Body of pancreas (tissue), 4 donors: ENCODE measurements around the gene C11orf91. TPM values are rescaled to one million over a fixed set of nuclear protein-coding genes. Genes with fewer than 3 reads are reported as not detected.
"Not testable (repeated sequence)": the region's sequence is repeated elsewhere in the genome, so short reads cannot be mapped to it uniquely, and the experiment has no call there.

Experiments used
- ATAC-seq: fragments of 150-250 bp; one replicate; pipeline ENCODE4 v1.9.1; 2016
- DNase-seq, 4 donors: peaks; one replicate each; pipeline ENCODE4 v3.0.0-alpha.2; 2019
- H3K27ac ChIP-seq, 4 donors: fragments of 200-600 bp; sonication (generic); 1 replicate in 3 of 4; 2 replicates in 1 of 4; pipeline versions ENCODE4 v1.5.1 to v1.6.1; 2016 to 2019; ENCODE audit warnings: mild to moderate bottlenecking in 1 of 4, mixed read lengths in 1 of 4, moderate library complexity in 1 of 4
- H3K27me3 ChIP-seq, 2 donors: fragments of 200-600 bp; sonication (generic); one replicate each; pipeline ENCODE4 v1.6.0; 2016; ENCODE audit warnings: mild to moderate bottlenecking in 1 of 2
- H3K36me3 ChIP-seq, 2 donors: fragments of 200-600 bp; sonication (generic); replicated peaks in 1 of 2; 2 replicates each; pipeline ENCODE4 v1.5.1; 2016; ENCODE audit warnings: low read depth in 2 of 2; ENCODE audit not compliant: insufficient read depth in 1 of 2
- H3K4me1 ChIP-seq: fragments of 200-600 bp; sonication (generic); one replicate; pipeline ENCODE4 v1.6.0; 2016
- H3K4me3 ChIP-seq, 2 donors: fragments of 200-600 bp; sonication (generic); 1 replicate in 1 of 2; 2 replicates in 1 of 2; pipeline ENCODE4 v1.5.1; 2016 to 2019
- H3K9me3 ChIP-seq, 3 donors: fragments of 200-600 bp; sonication (generic); 1 replicate in 2 of 3; 2 replicates in 1 of 3; pipeline ENCODE4 v1.5.1; 2016
- POLR2A ChIP-seq, 3 donors: fragments of 450-650 bp; IDR thresholded peaks; one replicate each; pipeline ENCODE4 v1.6.1; 2016; ENCODE audit warnings: antibody characterized with exemption in 3 of 3, mild to moderate bottlenecking in 2 of 3
- WGBS, 2 donors: methylation state at CpG; one replicate each; pipeline ENCODE4 v1.1.5; 2017; 5-methylcytosine and 5-hydroxymethylcytosine counted together
- intact Hi-C: fragments of 100-400 bp; cut with DNase I; formaldehyde crosslinking; loops from one replicate; pipeline ENCODE4 v1.15.1; 2023
- total RNA-seq, 2 donors: library from RNA; depleted of rRNA; stranded (reverse); fragments of >200 nt; gene quantifications; one replicate each; pipeline ENCODE4 v1.1.0, GENCODE V29; 2016
- TF ChIP-seq, protein P1 (sequence below), 7 experiments: fragments of 450-650 bp in 4 of 7; fragments of 200-600 bp in 3 of 7; sonication (generic) in 3 of 7; IDR thresholded peaks; one replicate each; pipeline ENCODE4 v1.5.1; 2016 to 2019; ENCODE audit warnings: antibody characterized with exemption in 7 of 7

Gene C11orf91
- total RNA-seq, 2 donors from 2014 or later = not detected

DNA sequence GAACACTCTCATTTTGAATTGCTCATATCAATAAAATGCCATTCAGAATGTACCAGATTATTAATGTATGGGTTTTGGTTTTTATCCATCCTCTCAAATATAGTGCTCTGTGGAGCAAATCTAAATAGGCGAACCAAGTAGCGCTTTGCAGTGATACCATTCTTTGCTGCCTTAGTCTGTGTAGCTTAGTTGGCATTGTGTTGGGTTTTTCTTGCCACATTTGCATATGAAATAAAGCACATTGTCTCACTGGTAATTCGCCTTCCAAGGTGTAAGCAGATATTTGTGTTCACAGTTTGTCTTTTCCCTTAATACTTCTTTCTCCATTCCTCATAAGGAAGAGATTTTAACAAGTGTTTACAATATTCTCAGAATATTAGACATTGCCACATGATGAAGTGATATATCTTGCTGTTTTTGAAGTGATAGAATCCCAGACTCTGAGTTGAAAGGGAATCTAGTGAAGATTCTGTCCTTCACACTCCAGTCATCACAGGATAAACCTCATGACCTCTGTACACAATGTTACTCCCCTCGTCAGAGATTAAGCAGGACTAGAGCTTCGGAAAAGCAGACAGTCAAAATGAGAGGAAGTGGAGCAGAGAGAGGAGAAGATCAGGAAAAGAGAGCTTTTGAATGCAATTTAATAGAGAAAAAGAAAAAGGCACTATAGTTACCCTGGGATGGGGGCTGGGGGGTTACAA lies 16.5 kb downstream of the C11orf91 start:
- DNase-seq = no peak
- WGBS, 2 donors = 77 to 88% methylated on average over 5 of the region's 5 CpGs
- intact Hi-C loops = loop anchor here (10.0 kb wide), 1 partner anchor 319 kb away; no protein-coding TSS in a partner anchor

DNA sequence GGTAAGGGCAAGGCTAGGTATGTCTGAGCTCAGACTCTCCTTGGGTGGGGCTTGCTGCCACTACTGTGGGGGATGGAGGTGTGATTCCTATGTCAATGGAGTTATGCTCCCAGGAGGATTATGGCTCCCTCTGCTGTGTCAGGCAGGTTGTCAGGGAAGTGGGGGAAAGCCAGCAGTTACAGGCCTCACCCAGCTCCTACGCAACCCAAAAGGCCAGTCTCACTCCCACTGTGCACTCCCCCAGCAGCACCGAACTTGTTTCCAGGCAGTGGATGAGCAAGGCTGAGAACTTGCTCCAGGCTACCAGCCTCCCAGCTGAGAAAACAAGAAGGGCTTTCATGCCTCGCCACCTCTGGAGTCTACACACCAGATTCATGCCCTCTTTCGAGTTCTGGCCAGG lies 18.2 kb downstream of the C11orf91 start:
- DNase-seq = no peak
- Histone ChIP-seq H3K9me3 (peaks cover 0 to 7% (median 0%) of the 10 kb centered on the region in 3 donors), H3K27ac (no peak overlapping the region), H3K4me3 (no peak overlapping the region), H3K4me1 (no peaks in the 10 kb centered on the region), H3K36me3 (no peaks in the 10 kb centered on the region), H3K27me3 (no peaks in the 10 kb centered on the region)
- 83 to 90% methylated on average over 4 of the region's 4 CpGs for WGBS, 2 donors
- TF ChIP-seq, protein P1, sequence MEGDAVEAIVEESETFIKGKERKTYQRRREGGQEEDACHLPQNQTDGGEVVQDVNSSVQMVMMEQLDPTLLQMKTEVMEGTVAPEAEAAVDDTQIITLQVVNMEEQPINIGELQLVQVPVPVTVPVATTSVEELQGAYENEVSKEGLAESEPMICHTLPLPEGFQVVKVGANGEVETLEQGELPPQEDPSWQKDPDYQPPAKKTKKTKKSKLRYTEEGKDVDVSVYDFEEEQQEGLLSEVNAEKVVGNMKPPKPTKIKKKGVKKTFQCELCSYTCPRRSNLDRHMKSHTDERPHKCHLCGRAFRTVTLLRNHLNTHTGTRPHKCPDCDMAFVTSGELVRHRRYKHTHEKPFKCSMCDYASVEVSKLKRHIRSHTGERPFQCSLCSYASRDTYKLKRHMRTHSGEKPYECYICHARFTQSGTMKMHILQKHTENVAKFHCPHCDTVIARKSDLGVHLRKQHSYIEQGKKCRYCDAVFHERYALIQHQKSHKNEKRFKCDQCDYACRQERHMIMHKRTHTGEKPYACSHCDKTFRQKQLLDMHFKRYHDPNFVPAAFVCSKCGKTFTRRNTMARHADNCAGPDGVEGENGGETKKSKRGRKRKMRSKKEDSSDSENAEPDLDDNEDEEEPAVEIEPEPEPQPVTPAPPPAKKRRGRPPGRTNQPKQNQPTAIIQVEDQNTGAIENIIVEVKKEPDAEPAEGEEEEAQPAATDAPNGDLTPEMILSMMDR (IDR thresholded peaks at IDR 0.05) = no peak
- no peak for TF ChIP-seq POLR2A (IDR thresholded peaks at IDR 0.05)
- intact Hi-C loops = loop anchor here (10.0 kb wide), 1 partner anchor 318 kb away; no protein-coding TSS in a partner anchor
- ATAC-seq = no peak

More for the DNA sequence above, 16.5 kb downstream of the C11orf91 start:
- ATAC-seq = no peak
- no peak overlapping the region for H3K27ac ChIP-seq
- peaks cover 2% of the 10 kb centered on the region for H3K4me1 ChIP-seq
- no peaks in the 10 kb centered on the region for H3K27me3 ChIP-seq
- TF ChIP-seq, protein P1 (IDR thresholded peaks at IDR 0.05) = no peak
- H3K36me3 ChIP-seq = no peaks in the 10 kb centered on the region
- no peak overlapping the region for H3K4me3 ChIP-seq
- no peaks in the 10 kb centered on the region for H3K9me3 ChIP-seq

DNA sequence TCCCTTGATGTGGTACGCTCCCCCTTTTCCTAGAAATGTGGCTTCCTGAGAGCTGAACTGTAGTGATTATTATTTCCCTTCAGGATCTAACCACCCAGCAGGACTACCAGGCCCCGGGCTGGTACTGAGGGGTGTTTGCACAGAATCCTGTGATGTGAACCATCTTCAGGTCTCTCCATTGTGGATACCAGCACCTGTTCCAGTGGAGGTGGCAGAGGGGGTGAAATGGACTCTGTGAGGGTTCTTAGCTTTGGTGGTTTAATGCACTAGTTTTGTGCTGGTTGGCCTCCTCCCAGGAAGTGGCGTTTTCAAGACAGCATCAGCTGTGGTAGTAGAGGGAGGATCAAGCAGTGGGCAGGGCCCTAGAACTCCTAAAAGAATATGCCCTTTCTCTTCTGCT lies 18.6 kb downstream of the C11orf91 start:
- H3K36me3 ChIP-seq = no peaks in the 10 kb centered on the region
- peaks cover 0 to 7% (median 0%) of the 10 kb centered on the region in 3 donors for H3K9me3 ChIP-seq
- H3K4me3 ChIP-seq = no peak overlapping the region
- H3K4me1 ChIP-seq = no peaks in the 10 kb centered on the region
- intact Hi-C loops = loop anchor here (10.0 kb wide), 1 partner anchor 317 kb away; no protein-coding TSS in a partner anchor
- 87 to 94% methylated on average over 2 to 3 of the region's 3 CpGs for WGBS, 2 donors
- DNase-seq (no peak), ATAC-seq (no peak)
- TF ChIP-seq, protein P1 (IDR thresholded peaks at IDR 0.05) = no peak
- TF ChIP-seq POLR2A (IDR thresholded peaks at IDR 0.05) = no peak
- H3K27me3 ChIP-seq = no peaks in the 10 kb centered on the region
- H3K27ac ChIP-seq = no peak overlapping the region

DNA sequence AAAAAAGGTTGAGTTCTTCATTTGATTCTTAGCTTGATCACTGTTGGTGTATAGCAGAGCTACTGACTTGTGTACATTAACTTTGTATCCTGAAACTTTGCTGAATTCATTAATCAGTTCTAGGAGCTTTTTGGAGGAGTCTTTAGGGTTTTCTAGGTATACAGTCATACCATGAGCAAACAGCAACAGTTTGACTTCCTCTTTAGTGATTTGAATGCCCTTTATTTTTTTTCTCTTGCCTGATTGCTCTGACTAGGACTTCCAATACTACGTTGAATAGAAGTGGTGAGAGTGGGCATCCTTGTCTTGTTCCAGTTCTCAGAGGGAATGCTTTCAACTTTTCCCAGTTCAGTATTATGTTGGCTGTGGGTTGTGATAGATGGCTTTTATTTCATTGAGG lies 22.0 kb downstream of the C11orf91 start:
- intact Hi-C loops, H3K9me3 ChIP-seq, H3K27ac ChIP-seq, H3K4me3 ChIP-seq, ATAC-seq, DNase-seq, H3K27me3 ChIP-seq, H3K4me1 ChIP-seq, H3K36me3 ChIP-seq: not testable (repeated sequence)
- WGBS, 2 donors = 74 to 84% methylated on average over 1 of the region's 1 CpG

DNA sequence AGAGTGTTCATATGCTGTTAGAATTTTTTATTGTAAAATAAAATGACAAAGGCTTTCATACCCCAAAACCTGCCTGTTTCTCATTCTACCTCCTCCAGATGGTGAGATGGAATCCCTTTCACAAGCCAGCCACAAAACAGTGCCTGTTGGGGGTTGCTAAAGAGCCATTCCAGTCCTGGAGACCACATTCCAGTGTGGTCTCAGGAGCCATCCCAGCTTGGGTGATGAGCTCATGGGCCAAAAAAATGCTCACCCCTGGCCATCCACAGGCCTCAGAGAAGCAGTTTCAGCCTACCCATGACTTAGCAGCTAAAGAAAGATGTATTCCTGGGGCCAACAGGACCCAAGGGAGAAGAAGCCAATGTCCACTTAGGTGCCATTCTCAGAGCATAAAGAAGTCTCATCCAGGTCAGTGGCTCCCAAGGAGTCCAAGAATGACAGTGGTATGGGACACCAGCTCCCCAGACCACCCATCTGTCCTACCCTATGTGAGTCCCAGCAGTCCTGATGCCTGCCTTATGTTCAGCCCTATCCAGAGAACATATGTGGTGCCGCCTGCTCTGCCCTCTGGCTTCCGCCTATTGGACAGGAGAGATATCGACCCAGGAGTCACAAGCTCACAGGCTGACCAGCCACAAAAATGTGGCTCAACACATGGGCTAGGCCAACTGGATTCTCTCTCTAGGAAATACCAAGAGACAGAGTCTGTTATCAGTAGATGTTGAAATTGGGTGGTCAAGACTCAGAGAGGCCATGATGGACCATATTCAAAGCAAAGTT lies 26.4 kb downstream of the C11orf91 start:
- ATAC-seq = no peak
- Histone ChIP-seq H3K27ac (no peak overlapping the region), H3K27me3 (no peaks in the 10 kb centered on the region), H3K36me3 (no peaks in the 10 kb centered on the region), H3K4me3 (no peak overlapping the region), H3K9me3 (peaks cover 0 to 7% (median 0%) of the 10 kb centered on the region in 3 donors), H3K4me1 (no peaks in the 10 kb centered on the region)
- intact Hi-C loops = no loop called here
- DNase-seq = no peak
- 90 to 100% methylated on average over 3 of the region's 3 CpGs for WGBS, 2 donors
- TF ChIP-seq, protein P1 (IDR thresholded peaks at IDR 0.05) = no peak
- TF ChIP-seq POLR2A (IDR thresholded peaks at IDR 0.05) = no peak
